Stromal cell of bone marrow (primary cell): Measurements from ENCODE around the gene SLC2A14.
"Not testable (repeated sequence)": the region's sequence is repeated elsewhere in the genome, so short reads cannot be mapped to it uniquely, and the experiment has no call there.

ENCODE experiments used
- DNase-seq: peaks from one replicate; pipeline ENCODE4 v3.0.0-alpha.2; 2012; ENCODE audit warnings: low read depth

SLC2A14 gene

GRCh38 chr12:7872566-7873319 is at the start of gene SLC2A14:
Gene SLC2A14, minus strand, starts transcription at chr12:7872915. Its CDS starts 3,035 bp downstream, at chr12:7869880.
- no peak for DNase-seq

- not testable (repeated sequence) for DNase-seq
Measured at GRCh38 chr12:7921181-7921580, 48.5 kb upstream of the SLC2A14 start.

GRCh38 chr12:7918268-7918590 is 45.5 kb upstream of the SLC2A14 start:
- DNase-seq, result not testable (repeated sequence)

GRCh38 chr12:7917392-7918267 is 44.9 kb upstream of the SLC2A14 start:
- no peak for DNase-seq

- DNase-seq, result no peak
Measured at GRCh38 chr12:7916936-7917335, 44.2 kb upstream of the SLC2A14 start.

- DNase-seq, result no peak
Measured at GRCh38 chr12:7915661-7916403, 43.1 kb upstream of the SLC2A14 start.

GRCh38 chr12:7910106-7910505 is 37.4 kb upstream of the SLC2A14 start:
- DNase-seq, result not testable (repeated sequence)

GRCh38 chr12:7907009-7907408 is 34.3 kb upstream of the SLC2A14 start:
- DNase-seq, result peak; percentile 36

- not testable (repeated sequence) for DNase-seq
Measured at GRCh38 chr12:7906303-7906702, 33.6 kb upstream of the SLC2A14 start.

GRCh38 chr12:7905600-7906125 is 32.9 kb upstream of the SLC2A14 start:
- not testable (repeated sequence) for DNase-seq

- DNase-seq, result no peak
Measured at GRCh38 chr12:7905071-7905470, 32.4 kb upstream of the SLC2A14 start.

GRCh38 chr12:7902416-7902815 is 29.7 kb upstream of the SLC2A14 start:
- not testable (repeated sequence) for DNase-seq

- DNase-seq, result peak; percentile 66
Measured at GRCh38 chr12:7899755-7900154, 27.0 kb upstream of the SLC2A14 start.

GRCh38 chr12:7896726-7897125 is 24.0 kb upstream of the SLC2A14 start:
- DNase-seq, result not testable (repeated sequence)

- no peak for DNase-seq
Measured at GRCh38 chr12:7892186-7892980, 19.7 kb upstream of the SLC2A14 start.

- no peak for DNase-seq
Measured at GRCh38 chr12:7884689-7885088, 12.0 kb upstream of the SLC2A14 start.

GRCh38 chr12:7881736-7882120 is 9.0 kb upstream of the SLC2A14 start:
- not testable (repeated sequence) for DNase-seq

- not testable (repeated sequence) for DNase-seq
Measured at GRCh38 chr12:7880952-7881735, 8.4 kb upstream of the SLC2A14 start.

GRCh38 chr12:7879246-7879645 is 6.5 kb upstream of the SLC2A14 start:
- no peak for DNase-seq

GRCh38 chr12:7877420-7877819 is 4.7 kb upstream of the SLC2A14 start:
- no peak for DNase-seq

GRCh38 chr12:7870335-7870734 is 2.4 kb downstream of the SLC2A14 start:
- DNase-seq, result no peak
